H1 (cell line): Measurements from ENCODE around the gene NUDT3.

Experiments
- ASH2L ChIP-seq: fragments of 200-600, 300-600 bp; sonication (generic); IDR thresholded peaks from one replicate; pipeline ENCODE4 v1.7.1; 2017; ENCODE audit warnings: low read length
- CTCF ChIP-seq, 3 experiments: IDR thresholded peaks; 1 replicate in 2 of 3; 2 replicates in 1 of 3; pipeline versions ENCODE4 v1.5.1 to v1.6.1; 2011; ENCODE audit warnings: low read length in 3 of 3, mild to moderate bottlenecking in 3 of 3, inconsistent platforms in 2 of 3, low read depth in 1 of 3, moderate library complexity in 1 of 3; ENCODE audit not compliant: insufficient read depth in 1 of 3; ENCODE audit errors: control extremely low read depth in 1 of 3
- JUN ChIP-seq: IDR thresholded peaks from 2 replicates; pipeline ENCODE4 v1.6.1; 2011; ENCODE audit warnings: low read depth, mild to moderate bottlenecking, improper control_type of control experiment, low read length
- POLR2A ChIP-seq, 2 experiments: IDR thresholded peaks; 1 replicate in 1 of 2; 2 replicates in 1 of 2; pipeline ENCODE4 v1.6.1; 2011; ENCODE audit warnings: low read depth in 2 of 2, low read length in 2 of 2, mild to moderate bottlenecking in 2 of 2; ENCODE audit errors: control extremely low read depth in 1 of 2
- RAD21 ChIP-seq, 2 experiments: IDR thresholded peaks in 1 of 2; conservative IDR thresholded peaks in 1 of 2; 2 replicates each; pipeline ENCODE4 v1.6.1; 2011; ENCODE audit warnings: low read depth in 2 of 2, low read length in 2 of 2, improper control_type of control experiment in 1 of 2, inconsistent platforms in 1 of 2, mild to moderate bottlenecking in 1 of 2, moderate library complexity in 1 of 2
- SP1 ChIP-seq: IDR thresholded peaks from 2 replicates; pipeline ENCODE4 v1.6.1; 2011; ENCODE audit warnings: low read depth, low read length
- SP2 ChIP-seq: IDR thresholded peaks from 2 replicates; pipeline ENCODE4 v1.6.1; 2012; ENCODE audit warnings: mild to moderate bottlenecking, low read length, inconsistent platforms
- SRF ChIP-seq: IDR thresholded peaks from 2 replicates; pipeline ENCODE4 v1.6.1; 2011; ENCODE audit warnings: mild to moderate bottlenecking, low read depth, low read length, moderate library complexity
- TAF1 ChIP-seq: IDR thresholded peaks from 2 replicates; pipeline ENCODE4 v1.6.1; 2011; ENCODE audit warnings: mild to moderate bottlenecking, low read depth, low read length
- ZNF274 ChIP-seq: IDR thresholded peaks from 2 replicates; pipeline ENCODE4 v1.7.0; 2012; ENCODE audit warnings: low read length, borderline replicate concordance; ENCODE audit errors: extremely low read depth
- TF ChIP-seq, protein P1 (sequence below): IDR thresholded peaks from 2 replicates; pipeline ENCODE4 v1.6.1; 2011; ENCODE audit warnings: low read depth, mild to moderate bottlenecking, low read length; ENCODE audit not compliant: insufficient read depth
- TF ChIP-seq, protein P2 (sequence below): IDR thresholded peaks from 2 replicates; pipeline ENCODE4 v1.6.1; 2012; ENCODE audit warnings: inconsistent platforms

DNA sequence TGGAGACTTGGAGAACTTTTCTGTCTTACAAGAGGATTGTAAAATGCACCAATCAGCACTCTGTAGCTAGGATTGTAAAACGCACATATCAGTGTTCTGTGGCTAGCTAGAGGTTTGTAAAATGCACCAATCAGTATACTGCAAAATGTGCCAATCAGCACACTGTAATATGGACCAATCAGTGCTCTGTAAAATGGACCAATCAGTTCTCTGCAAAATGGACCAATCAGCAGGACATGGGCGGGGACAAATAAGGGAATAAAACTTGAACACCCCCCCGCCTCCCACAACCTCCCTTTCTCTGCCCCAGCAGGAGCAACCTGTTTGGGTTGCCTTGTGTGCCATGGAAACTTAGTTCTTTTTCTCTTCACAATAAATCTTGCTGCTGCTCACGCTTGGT lies 46.2 kb upstream of the NUDT3 start:
- TF ChIP-seq CTCF (IDR thresholded peaks at IDR 0.05; ENCODE audit: control extremely low read depth in 1 of 3, insufficient read depth in 1 of 3, low read depth in 1 of 3, low read length in 3 of 3): no peak
- no peak for TF ChIP-seq TAF1
- TF ChIP-seq POLR2A (IDR thresholded peaks at IDR 0.05; ENCODE audit: control extremely low read depth in 1 of 2, low read depth in 2 of 2, low read length in 2 of 2): no peak
- no peak for TF ChIP-seq ZNF274
- no peak for TF ChIP-seq SP1
- TF ChIP-seq, protein P1, sequence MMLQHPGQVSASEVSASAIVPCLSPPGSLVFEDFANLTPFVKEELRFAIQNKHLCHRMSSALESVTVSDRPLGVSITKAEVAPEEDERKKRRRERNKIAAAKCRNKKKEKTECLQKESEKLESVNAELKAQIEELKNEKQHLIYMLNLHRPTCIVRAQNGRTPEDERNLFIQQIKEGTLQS: no peak
- no peak for TF ChIP-seq RAD21 (IDR thresholded peaks at IDR 0.05 in 1 of 2, conservative IDR thresholded peaks at IDR 0.05 in 1 of 2; ENCODE audit: low read depth in 2 of 2, low read length in 2 of 2)
- TF ChIP-seq, protein P2, sequence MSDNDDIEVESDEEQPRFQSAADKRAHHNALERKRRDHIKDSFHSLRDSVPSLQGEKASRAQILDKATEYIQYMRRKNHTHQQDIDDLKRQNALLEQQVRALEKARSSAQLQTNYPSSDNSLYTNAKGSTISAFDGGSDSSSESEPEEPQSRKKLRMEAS: no peak
- no peak for TF ChIP-seq ASH2L
- no peak for TF ChIP-seq JUN
- TF ChIP-seq SRF: no peak
- TF ChIP-seq SP2: no peak
